ENCODE data around the gene BICD1.

DNA sequence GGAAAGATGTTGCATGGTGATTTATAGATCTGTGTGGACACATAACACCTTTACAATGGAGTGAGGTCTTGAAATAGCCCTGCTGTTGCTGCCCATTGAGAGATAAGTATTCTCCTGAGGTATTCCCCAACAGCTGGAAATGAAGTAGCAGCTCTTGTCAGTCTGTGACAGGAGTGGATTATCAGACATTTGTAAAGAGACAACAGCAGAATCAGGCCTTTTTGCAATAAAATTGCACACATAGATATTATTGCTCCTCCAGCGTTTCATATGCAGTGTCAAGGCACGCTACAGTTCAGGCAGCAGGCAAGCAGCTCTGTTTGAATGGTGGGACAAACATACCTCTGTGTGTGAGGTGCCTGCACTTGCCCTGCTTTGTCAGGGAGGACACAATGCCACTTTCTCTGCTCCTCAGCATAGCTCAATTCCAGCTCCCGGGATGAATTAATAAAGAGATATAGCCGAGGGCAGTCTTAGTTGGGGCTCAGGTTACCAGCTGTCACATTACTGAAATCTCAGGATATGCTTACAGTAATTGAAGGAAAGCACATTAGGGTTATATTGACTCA, 49.4 kb downstream of the BICD1 start:
- TF ChIP-seq MZF1 (CRISPR knock-in tag; IDR thresholded peaks at IDR 0.05; ENCODE audit: borderline replicate concordance) (no peak), CTCF (CRISPR knock-in tag; IDR thresholded peaks at IDR 0.05) (no peak), NR2F1 (CRISPR knock-in tag; IDR thresholded peaks at IDR 0.05) (no peak), ZNF652 (CRISPR knock-in tag; IDR thresholded peaks at IDR 0.05; ENCODE audit: borderline replicate concordance, low read depth) (no peak), YY1 (IDR thresholded peaks at IDR 0.05; ENCODE audit: insufficient read depth, insufficient replicate concordance, low read depth, low read length) (no peak), SOX13 (IDR thresholded peaks at IDR 0.05) (no peak), SOX13 (CRISPR knock-in tag; conservative IDR thresholded peaks at IDR 0.05 in 1 of 2, IDR thresholded peaks at IDR 0.05 in 1 of 2) (no peak), NR2F6 (IDR thresholded peaks at IDR 0.05) (no peak), NR2F6 (CRISPR knock-in tag; IDR thresholded peaks at IDR 0.05) (no peak)
- TF ChIP-seq, protein P1, sequence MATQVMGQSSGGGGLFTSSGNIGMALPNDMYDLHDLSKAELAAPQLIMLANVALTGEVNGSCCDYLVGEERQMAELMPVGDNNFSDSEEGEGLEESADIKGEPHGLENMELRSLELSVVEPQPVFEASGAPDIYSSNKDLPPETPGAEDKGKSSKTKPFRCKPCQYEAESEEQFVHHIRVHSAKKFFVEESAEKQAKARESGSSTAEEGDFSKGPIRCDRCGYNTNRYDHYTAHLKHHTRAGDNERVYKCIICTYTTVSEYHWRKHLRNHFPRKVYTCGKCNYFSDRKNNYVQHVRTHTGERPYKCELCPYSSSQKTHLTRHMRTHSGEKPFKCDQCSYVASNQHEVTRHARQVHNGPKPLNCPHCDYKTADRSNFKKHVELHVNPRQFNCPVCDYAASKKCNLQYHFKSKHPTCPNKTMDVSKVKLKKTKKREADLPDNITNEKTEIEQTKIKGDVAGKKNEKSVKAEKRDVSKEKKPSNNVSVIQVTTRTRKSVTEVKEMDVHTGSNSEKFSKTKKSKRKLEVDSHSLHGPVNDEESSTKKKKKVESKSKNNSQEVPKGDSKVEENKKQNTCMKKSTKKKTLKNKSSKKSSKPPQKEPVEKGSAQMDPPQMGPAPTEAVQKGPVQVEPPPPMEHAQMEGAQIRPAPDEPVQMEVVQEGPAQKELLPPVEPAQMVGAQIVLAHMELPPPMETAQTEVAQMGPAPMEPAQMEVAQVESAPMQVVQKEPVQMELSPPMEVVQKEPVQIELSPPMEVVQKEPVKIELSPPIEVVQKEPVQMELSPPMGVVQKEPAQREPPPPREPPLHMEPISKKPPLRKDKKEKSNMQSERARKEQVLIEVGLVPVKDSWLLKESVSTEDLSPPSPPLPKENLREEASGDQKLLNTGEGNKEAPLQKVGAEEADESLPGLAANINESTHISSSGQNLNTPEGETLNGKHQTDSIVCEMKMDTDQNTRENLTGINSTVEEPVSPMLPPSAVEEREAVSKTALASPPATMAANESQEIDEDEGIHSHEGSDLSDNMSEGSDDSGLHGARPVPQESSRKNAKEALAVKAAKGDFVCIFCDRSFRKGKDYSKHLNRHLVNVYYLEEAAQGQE (IDR thresholded peaks at IDR 0.05; ENCODE audit: borderline replicate concordance in 1 of 2, low read depth in 1 of 2, low read length in 2 of 2): no peak

Data from HepG2 (cell line).